ENCODE measurements around the gene NFKB2. TPM values are rescaled to one million over a fixed set of nuclear protein-coding genes. Genes with fewer than 3 reads are reported as not detected.

The NFKB2 gene
- total RNA-seq, 1 experiment from 2014 or later: 27.6 TPM

GRCh38 chr10:102394079-102394800 is 1.3 kb upstream of the NFKB2 start (continued):
- TF ChIP-seq ZBTB43 (CRISPR knock-in tag; IDR thresholded peaks at IDR 0.05): 0 out of 2 replicates have a peak, but pooled peaks have one; percentile 25
- no peak; the same call in 1 of the 2 replicates for TF ChIP-seq MYBL2 (CRISPR knock-in tag; IDR thresholded peaks at IDR 0.05)
- TF ChIP-seq KAT7 (CRISPR knock-in tag; IDR thresholded peaks at IDR 0.05; ENCODE audit: borderline replicate concordance): no peak
- no peak for TF ChIP-seq ZNF512 (CRISPR knock-in tag; IDR thresholded peaks at IDR 0.05; ENCODE audit: borderline replicate concordance)
- TF ChIP-seq TCF7 (CRISPR knock-in tag; IDR thresholded peaks at IDR 0.05; ENCODE audit: low read depth): no peak
- no peak for TF ChIP-seq NR2C2 (CRISPR knock-in tag; IDR thresholded peaks at IDR 0.05)
- TF ChIP-seq ZSCAN18 (CRISPR knock-in tag; IDR thresholded peaks at IDR 0.05): no peak
- no peak for TF ChIP-seq E2F4 (CRISPR knock-in tag; IDR thresholded peaks at IDR 0.05; ENCODE audit: borderline replicate concordance, low read depth)
- TF ChIP-seq CREM (CRISPR knock-in tag; IDR thresholded peaks at IDR 0.05): peak; percentile 90
- TF ChIP-seq ZNF317 (CRISPR knock-in tag; IDR thresholded peaks at IDR 0.05; ENCODE audit: borderline replicate concordance, low read depth): no peak
- no peak for TF ChIP-seq PREB (CRISPR knock-in tag; IDR thresholded peaks at IDR 0.05; ENCODE audit: borderline replicate concordance)
- no peak for TF ChIP-seq IRF2 (CRISPR knock-in tag; IDR thresholded peaks at IDR 0.05; ENCODE audit: borderline replicate concordance, low read depth)
- no peak for TF ChIP-seq E2F5 (CRISPR knock-in tag; IDR thresholded peaks at IDR 0.05)
- TF ChIP-seq AR (CRISPR knock-in tag; IDR thresholded peaks at IDR 0.05): no peak
- peak; percentile 78 for TF ChIP-seq HMGXB4 (CRISPR knock-in tag; IDR thresholded peaks at IDR 0.05)
- no peak for TF ChIP-seq NR1H2 (CRISPR knock-in tag; IDR thresholded peaks at IDR 0.05)
- no peak for TF ChIP-seq MLX (CRISPR knock-in tag; IDR thresholded peaks at IDR 0.05)
- no peak for TF ChIP-seq USF1 (CRISPR knock-in tag; IDR thresholded peaks at IDR 0.05)
- TF ChIP-seq CTCF (IDR thresholded peaks at IDR 0.05): no peak; the same call in none of the 2 replicates
- peak; percentile 92 for TF ChIP-seq ZBTB21 (CRISPR knock-in tag; IDR thresholded peaks at IDR 0.05; ENCODE audit: borderline replicate concordance)

All from WTC11 (cell line).